ENCODE results near the gene CYP39A1.

Gene CYP39A1

DNA sequence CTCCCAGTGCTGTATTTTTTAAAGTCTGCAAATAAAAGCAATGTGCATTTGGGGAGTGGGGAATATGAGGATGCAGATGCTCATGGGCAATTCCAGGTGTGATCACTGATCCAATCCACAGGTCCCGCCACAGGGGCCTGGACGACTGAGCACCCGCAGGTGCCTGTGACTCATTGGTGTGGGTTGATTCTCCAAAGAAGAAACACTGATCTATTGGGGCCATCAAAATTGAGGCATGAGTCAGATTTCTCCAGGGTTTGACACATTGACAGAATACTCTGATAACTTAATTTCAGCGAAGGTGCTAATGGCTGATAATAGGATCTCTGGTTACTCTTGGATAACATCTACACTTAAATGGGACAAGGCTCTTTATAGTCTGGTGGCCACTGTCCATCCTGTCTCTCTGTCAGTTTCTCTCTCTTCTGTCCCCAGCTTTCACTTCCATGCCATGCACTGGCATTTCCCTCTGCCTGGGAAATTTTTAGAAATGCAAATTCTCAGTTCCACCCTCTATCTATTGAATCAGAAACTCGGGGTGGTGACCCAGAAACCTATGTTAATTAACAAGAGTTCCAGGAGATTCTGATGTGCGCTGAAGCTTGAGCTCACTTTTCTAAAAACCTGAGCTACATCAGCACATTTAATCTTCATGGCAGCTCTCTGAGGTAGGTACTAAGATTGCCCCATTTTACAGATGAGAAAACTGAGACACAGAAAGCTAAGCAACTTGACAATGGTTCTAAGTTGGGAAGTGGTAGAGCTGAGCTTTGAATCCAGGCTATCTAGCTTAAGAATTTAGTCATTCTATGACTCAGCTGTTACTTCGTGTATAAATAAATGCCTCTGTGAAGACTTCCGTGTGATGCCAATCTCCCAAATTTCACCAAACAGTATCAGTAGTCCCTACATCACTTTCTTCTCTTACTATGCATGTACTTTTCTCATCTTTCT is 151.2 kb downstream of the CYP39A1 start:
- DNase-seq (ENCODE audit: insufficient read length, low spot score) (no peak), FAIRE-seq (no peak)
- TF ChIP-seq POU2F2 (IDR thresholded peaks at IDR 0.05; ENCODE audit: low read depth, low read length) (no peak), POLR2A (IDR thresholded peaks at IDR 0.05; ENCODE audit: low read depth, low read length) (no peak), POLR2AphosphoS5 (IDR thresholded peaks at IDR 0.05; ENCODE audit: low read depth, low read length) (no peak), PAX5 (IDR thresholded peaks at IDR 0.05; ENCODE audit: insufficient read depth, low read length, severe bottlenecking) (no peak), TAF1 (IDR thresholded peaks at IDR 0.05; ENCODE audit: low read depth, low read length) (no peak), SPI1 (IDR thresholded peaks at IDR 0.05; ENCODE audit: low read depth, low read length) (no peak)

DNA sequence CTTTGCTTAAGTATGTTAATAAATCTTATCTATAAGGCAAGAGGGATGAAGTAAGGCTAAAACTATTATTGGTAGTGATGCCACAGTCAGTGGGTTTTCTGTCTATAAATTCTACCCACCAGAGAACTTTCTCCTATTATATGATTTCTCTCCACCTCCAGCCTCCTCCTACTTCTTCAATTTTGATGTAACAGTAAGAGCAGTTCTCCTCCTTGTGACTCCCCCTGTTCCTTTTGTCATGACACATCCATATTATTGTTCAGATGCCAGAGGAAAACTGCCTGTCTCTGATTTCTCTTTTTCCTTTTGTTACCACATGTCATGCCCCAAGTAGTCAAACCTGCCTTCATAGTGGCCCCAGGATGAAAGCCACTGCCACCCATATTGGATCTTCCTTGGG is 152.2 kb downstream of the CYP39A1 start:
- no peak for TF ChIP-seq SPI1 (IDR thresholded peaks at IDR 0.05; ENCODE audit: low read depth, low read length)
- no peak for TF ChIP-seq PAX5 (IDR thresholded peaks at IDR 0.05; ENCODE audit: insufficient read depth, low read length, severe bottlenecking)
- TF ChIP-seq TAF1 (IDR thresholded peaks at IDR 0.05; ENCODE audit: low read depth, low read length) = no peak
- DNase-seq (ENCODE audit: insufficient read length, low spot score) = no peak
- FAIRE-seq = no peak

All from GM12891 (cell line).